ENCODE results near the gene PMVK.

DNA sequence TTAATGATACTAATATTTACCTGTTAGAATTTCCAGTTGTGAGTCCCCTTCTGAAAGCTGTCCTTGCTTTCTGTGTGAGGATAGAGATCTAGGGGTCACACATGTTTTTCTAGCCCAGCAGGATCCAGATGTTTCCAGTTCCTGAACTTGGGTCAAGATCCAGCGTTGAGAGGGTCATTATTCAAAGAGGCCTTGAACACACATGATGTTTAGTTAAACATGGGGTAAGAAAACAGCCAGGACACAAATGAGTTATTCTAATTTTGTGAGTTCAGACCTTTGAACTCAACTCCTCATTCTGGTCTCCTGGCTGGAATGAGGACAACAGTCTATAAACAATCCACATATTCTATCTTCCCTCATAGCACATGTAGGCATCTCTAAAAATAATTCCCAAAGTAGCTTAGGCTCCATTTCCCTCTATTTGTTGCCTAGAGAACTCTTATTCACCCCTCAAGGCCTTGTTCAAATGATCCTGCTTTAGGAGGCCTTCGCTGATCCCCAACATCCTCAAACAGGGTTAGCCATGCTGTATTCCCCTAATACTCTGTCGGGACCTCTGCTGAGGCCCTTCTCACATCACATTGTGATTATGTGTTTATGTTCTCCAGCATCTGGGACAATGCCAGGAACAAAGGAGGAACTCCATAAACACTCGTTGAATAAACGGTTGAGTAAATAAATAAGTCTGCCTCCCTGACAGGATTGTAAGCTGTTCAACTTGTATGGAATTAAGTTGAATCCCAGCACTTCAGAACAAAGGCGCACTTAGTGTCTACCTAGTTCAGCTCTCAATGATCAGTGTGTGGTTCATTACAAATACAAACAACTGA lies 51.4 kb downstream of the PMVK start:
- TF ChIP-seq, protein P1, sequence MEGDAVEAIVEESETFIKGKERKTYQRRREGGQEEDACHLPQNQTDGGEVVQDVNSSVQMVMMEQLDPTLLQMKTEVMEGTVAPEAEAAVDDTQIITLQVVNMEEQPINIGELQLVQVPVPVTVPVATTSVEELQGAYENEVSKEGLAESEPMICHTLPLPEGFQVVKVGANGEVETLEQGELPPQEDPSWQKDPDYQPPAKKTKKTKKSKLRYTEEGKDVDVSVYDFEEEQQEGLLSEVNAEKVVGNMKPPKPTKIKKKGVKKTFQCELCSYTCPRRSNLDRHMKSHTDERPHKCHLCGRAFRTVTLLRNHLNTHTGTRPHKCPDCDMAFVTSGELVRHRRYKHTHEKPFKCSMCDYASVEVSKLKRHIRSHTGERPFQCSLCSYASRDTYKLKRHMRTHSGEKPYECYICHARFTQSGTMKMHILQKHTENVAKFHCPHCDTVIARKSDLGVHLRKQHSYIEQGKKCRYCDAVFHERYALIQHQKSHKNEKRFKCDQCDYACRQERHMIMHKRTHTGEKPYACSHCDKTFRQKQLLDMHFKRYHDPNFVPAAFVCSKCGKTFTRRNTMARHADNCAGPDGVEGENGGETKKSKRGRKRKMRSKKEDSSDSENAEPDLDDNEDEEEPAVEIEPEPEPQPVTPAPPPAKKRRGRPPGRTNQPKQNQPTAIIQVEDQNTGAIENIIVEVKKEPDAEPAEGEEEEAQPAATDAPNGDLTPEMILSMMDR (IDR thresholded peaks at IDR 0.05; ENCODE audit: borderline replicate concordance, extremely low read depth, low read length, poor library complexity, severe bottlenecking), result no peak
- TF ChIP-seq EZH2 (IDR thresholded peaks at IDR 0.05; ENCODE audit: borderline replicate concordance, low read depth, low read length, severe bottlenecking), result no peak
